ENCODE data around the gene PYGO2.
"Not testable (repeated sequence)": the region's sequence is repeated elsewhere in the genome, so short reads cannot be mapped to it uniquely, and the experiment has no call there.

Gene PYGO2

DNA sequence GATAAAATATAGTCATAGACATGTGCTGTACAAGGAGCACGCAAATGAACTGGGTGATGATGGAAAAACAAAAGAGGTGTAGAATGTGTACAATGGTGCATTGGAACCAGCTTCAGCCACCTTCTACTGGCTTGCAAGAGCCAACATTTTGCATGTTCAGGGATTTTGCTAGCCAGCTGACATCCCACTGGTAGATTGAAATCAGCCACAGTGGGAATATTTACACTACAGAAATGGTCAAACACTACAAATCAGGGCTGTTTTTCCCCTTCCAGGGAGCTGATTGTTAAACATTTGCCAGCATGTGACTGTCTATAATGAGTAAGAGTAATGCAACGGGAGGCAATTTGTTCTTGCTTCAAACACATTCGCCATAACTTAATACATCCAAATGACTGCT, 48.3 kb downstream of the PYGO2 start:
- ChIA-PET POLR2A (no interaction called here), CTCF (interaction anchor here (1.3 to 1.4 kb wide), 2 partner anchors 11 to 103 kb away, joined by 3 read pairs; no protein-coding TSS in a partner anchor)
- Histone ChIP-seq H3K36me3 (ENCODE audit: control insufficient read depth in 4 of 4, insufficient read depth in 4 of 4, low read length in 3 of 4) (no peaks in the 10 kb centered on the region), H3K9me3 (ENCODE audit: control extremely low read depth in 1 of 5, control insufficient read depth in 4 of 5, insufficient read depth in 2 of 5, low read depth in 1 of 5, low read length in 4 of 5) (peaks cover 0 to 10% (median 2%) of the 10 kb centered on the region in 5 experiments), H3K27ac (ENCODE audit: insufficient read depth in 1 of 2, low read depth in 1 of 2, low read length in 2 of 2, poor library complexity in 1 of 2, severe bottlenecking in 2 of 2) (no peak overlapping the region), H3K4me1 (ENCODE audit: control extremely low read depth in 1 of 4, control insufficient read depth in 4 of 4, insufficient read depth in 4 of 4, low read length in 3 of 4) (no peaks in the 10 kb centered on the region), H3K4me3 (ENCODE audit: control insufficient read depth in 1 of 7, extremely low read depth in 1 of 7, insufficient read depth in 4 of 7, low read depth in 2 of 7, low read length in 6 of 7) (no peak overlapping the region), H3K27me3 (replicated peaks in 2 of 5; ENCODE audit: control insufficient read depth in 4 of 5, insufficient read depth in 5 of 5, low read length in 4 of 5) (no peaks in the 10 kb centered on the region)
- no CpG with 5 or more reads among the region's 3 CpGs for WGBS (ENCODE audit: insufficient coverage)
- DNase-seq: no peak

DNA sequence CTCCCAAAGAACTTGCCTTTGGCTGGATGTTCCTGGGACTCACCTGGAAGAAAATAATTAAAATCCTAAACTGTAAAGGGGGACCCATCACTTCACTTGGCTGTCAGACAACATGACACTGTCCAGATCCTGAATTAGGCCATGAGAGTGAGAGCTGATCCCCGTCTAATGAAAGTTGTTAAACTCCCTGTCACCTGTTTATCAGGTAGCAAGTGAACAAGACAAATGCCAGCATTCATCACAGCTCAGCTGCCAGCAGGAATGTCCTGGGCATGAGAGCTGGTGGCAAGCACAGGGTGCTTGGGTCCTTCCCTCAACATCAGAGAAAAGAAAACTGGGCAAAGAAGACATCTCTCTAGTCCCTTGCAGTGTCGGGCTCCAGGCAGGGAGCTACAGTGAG, 48.8 kb downstream of the PYGO2 start:
- Histone ChIP-seq H3K4me3 (ENCODE audit: control insufficient read depth in 1 of 7, extremely low read depth in 1 of 7, insufficient read depth in 4 of 7, low read depth in 2 of 7, low read length in 6 of 7) (no peak overlapping the region), H3K9me3 (ENCODE audit: control extremely low read depth in 1 of 5, control insufficient read depth in 4 of 5, insufficient read depth in 2 of 5, low read depth in 1 of 5, low read length in 4 of 5) (peaks cover 0 to 13% (median 2%) of the 10 kb centered on the region in 5 experiments), H3K27ac (ENCODE audit: insufficient read depth in 1 of 2, low read depth in 1 of 2, low read length in 2 of 2, poor library complexity in 1 of 2, severe bottlenecking in 2 of 2) (no peak overlapping the region), H3K4me1 (ENCODE audit: control extremely low read depth in 1 of 4, control insufficient read depth in 4 of 4, insufficient read depth in 4 of 4, low read length in 3 of 4) (no peaks in the 10 kb centered on the region), H3K27me3 (replicated peaks in 2 of 5; ENCODE audit: control insufficient read depth in 4 of 5, insufficient read depth in 5 of 5, low read length in 4 of 5) (no peaks in the 10 kb centered on the region), H3K36me3 (ENCODE audit: control insufficient read depth in 4 of 4, insufficient read depth in 4 of 4, low read length in 3 of 4) (no peaks in the 10 kb centered on the region)
- no peak for DNase-seq
- POLR2A ChIA-PET: no interaction called here
- 83% methylated on average over 1 of the region's 2 CpGs for WGBS (ENCODE audit: insufficient coverage)
- CTCF ChIA-PET: interaction anchor here (0.8 to 1.4 kb wide), 4 partner anchors 11 to 148 kb away, joined by 3 read pairs; no protein-coding TSS in a partner anchor

DNA sequence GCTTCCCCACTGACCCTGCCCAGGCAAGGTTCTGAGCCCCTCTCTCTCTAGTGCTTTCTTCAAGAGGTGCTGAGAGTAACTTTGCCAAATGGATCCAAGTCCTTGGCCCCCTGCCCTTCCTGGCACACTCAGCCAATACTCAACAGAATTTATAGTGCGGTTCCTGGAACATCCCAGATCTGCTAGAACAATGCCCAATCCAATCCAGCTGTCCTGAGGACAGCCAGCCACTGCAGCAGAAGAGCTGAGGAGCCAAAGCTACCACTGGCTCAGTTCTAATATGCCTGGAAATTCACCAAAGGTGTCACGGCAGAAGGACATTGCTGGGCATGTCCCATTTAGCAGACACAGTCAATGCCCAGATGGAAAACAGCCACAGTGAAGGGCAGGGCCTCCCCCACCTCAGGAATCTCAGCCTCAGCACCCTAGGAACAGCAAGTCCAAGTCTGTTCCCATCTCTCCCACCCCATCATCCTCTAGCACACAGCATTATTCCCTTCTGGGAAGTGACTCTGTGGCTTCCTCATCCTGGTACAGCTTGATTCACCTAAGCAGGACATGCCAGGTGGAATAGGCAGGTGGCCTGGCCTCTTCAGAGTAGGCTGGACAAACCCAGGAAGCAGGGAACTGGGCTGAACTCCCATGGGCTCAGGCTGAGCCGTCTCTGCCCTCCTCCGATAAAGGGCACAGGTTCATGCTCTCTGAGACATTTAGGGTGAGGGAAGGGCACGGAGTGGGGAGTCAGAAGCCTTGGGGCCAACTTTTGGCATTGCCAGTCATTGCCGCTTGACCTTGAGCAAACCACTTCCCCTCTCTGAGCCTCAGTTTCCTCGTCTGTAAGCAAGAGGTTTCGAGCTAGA, 49.7 kb downstream of the PYGO2 start:
- CTCF ChIA-PET: interaction anchor here (0.8 to 1.4 kb wide), 3 partner anchors 104 to 149 kb away, joined by 3 read pairs; no protein-coding TSS in a partner anchor
- no peaks in the 10 kb centered on the region for H3K36me3 ChIP-seq (ENCODE audit: control insufficient read depth in 4 of 4, insufficient read depth in 4 of 4, low read length in 3 of 4)
- no peaks in the 10 kb centered on the region for H3K4me1 ChIP-seq (ENCODE audit: control extremely low read depth in 1 of 4, control insufficient read depth in 4 of 4, insufficient read depth in 4 of 4, low read length in 3 of 4)
- H3K27me3 ChIP-seq (replicated peaks in 2 of 5; ENCODE audit: control insufficient read depth in 4 of 5, insufficient read depth in 5 of 5, low read length in 4 of 5): no peaks in the 10 kb centered on the region
- POLR2A ChIA-PET: no interaction called here
- 97% methylated on average over 7 of the region's 8 CpGs for WGBS (ENCODE audit: insufficient coverage)
- peaks cover 0 to 14% (median 2%) of the 10 kb centered on the region in 5 experiments for H3K9me3 ChIP-seq (ENCODE audit: control extremely low read depth in 1 of 5, control insufficient read depth in 4 of 5, insufficient read depth in 2 of 5, low read depth in 1 of 5, low read length in 4 of 5)
- H3K27ac ChIP-seq (ENCODE audit: insufficient read depth in 1 of 2, low read depth in 1 of 2, low read length in 2 of 2, poor library complexity in 1 of 2, severe bottlenecking in 2 of 2): no peak overlapping the region
- H3K4me3 ChIP-seq (ENCODE audit: control insufficient read depth in 1 of 7, extremely low read depth in 1 of 7, insufficient read depth in 4 of 7, low read depth in 2 of 7, low read length in 6 of 7): no peak overlapping the region
- no peak for DNase-seq

DNA sequence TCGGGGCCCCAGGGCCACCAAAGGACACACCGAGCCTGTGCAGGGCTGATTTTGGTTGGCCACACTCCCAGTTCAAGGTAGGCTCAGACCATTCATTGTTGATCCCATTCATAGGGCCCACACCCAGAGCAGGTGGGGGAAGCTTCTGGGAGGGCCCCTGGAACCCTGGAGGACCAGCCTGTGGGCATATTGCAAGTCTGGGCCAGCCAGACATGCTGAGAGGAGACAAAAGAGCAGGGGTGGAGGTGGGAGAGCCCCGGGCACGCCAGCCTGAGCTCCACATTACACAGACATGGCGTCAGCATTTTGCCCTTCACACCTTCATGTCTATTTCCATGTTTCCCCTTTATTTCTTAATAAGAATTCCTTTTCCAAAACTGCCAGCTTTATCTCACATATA, 50.7 kb downstream of the PYGO2 start:
- H3K4me1 ChIP-seq (ENCODE audit: control extremely low read depth in 1 of 4, control insufficient read depth in 4 of 4, insufficient read depth in 4 of 4, low read length in 3 of 4): no peaks in the 10 kb centered on the region
- ChIA-PET CTCF (no interaction called here), POLR2A (no interaction called here)
- H3K4me3 ChIP-seq (ENCODE audit: control insufficient read depth in 1 of 7, extremely low read depth in 1 of 7, insufficient read depth in 4 of 7, low read depth in 2 of 7, low read length in 6 of 7): no peak overlapping the region
- H3K9me3 ChIP-seq (ENCODE audit: control extremely low read depth in 1 of 5, control insufficient read depth in 4 of 5, insufficient read depth in 2 of 5, low read depth in 1 of 5, low read length in 4 of 5): peaks cover 0 to 11% (median 0%) of the 10 kb centered on the region in 5 experiments
- H3K36me3 ChIP-seq (ENCODE audit: control insufficient read depth in 4 of 4, insufficient read depth in 4 of 4, low read length in 3 of 4): no peaks in the 10 kb centered on the region
- DNase-seq: no peak
- H3K27ac ChIP-seq (ENCODE audit: insufficient read depth in 1 of 2, low read depth in 1 of 2, low read length in 2 of 2, poor library complexity in 1 of 2, severe bottlenecking in 2 of 2): no peak overlapping the region
- WGBS (ENCODE audit: insufficient coverage): 100% methylated on average over 1 of the region's 5 CpGs
- H3K27me3 ChIP-seq (replicated peaks in 2 of 5; ENCODE audit: control insufficient read depth in 4 of 5, insufficient read depth in 5 of 5, low read length in 4 of 5): no peaks in the 10 kb centered on the region

DNA sequence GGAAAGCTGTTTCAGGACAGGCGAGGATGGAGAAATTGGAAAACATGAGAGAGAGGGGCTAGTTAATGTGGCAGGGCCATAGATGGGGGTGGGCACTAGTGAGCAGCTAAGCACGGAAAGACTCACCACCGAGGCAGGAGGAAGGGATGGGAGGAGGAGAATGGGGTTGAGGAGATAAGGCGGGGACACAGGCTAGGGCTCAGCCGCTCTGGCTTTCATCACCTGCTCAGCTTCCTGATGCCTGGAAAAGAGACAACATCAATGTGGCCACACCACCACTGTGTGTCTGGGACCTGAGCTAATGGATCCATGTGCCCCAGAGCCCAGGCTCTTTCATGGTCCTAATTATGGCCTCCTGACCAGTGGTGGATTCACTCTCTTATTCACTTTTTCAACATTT, 52.6 kb downstream of the PYGO2 start:
- DNase-seq: no peak
- Histone ChIP-seq H3K4me1 (ENCODE audit: control extremely low read depth in 1 of 4, control insufficient read depth in 4 of 4, insufficient read depth in 4 of 4, low read length in 3 of 4) (no peaks in the 10 kb centered on the region), H3K27me3 (replicated peaks in 2 of 5; ENCODE audit: control insufficient read depth in 4 of 5, insufficient read depth in 5 of 5, low read length in 4 of 5) (no peaks in the 10 kb centered on the region), H3K27ac (ENCODE audit: insufficient read depth in 1 of 2, low read depth in 1 of 2, low read length in 2 of 2, poor library complexity in 1 of 2, severe bottlenecking in 2 of 2) (no peak overlapping the region), H3K36me3 (ENCODE audit: control insufficient read depth in 4 of 4, insufficient read depth in 4 of 4, low read length in 3 of 4) (no peaks in the 10 kb centered on the region), H3K9me3 (ENCODE audit: control extremely low read depth in 1 of 5, control insufficient read depth in 4 of 5, insufficient read depth in 2 of 5, low read depth in 1 of 5, low read length in 4 of 5) (peaks cover 0 to 11% (median 0%) of the 10 kb centered on the region in 5 experiments), H3K4me3 (ENCODE audit: control insufficient read depth in 1 of 7, extremely low read depth in 1 of 7, insufficient read depth in 4 of 7, low read depth in 2 of 7, low read length in 6 of 7) (no peak overlapping the region)
- ChIA-PET POLR2A (no interaction called here), CTCF (interaction anchor here (0.6 kb wide), 1 partner anchor 31 kb away, joined by 3 read pairs; no protein-coding TSS in a partner anchor)
- 100% methylated on average over 1 of the region's 5 CpGs for WGBS (ENCODE audit: insufficient coverage)

DNA sequence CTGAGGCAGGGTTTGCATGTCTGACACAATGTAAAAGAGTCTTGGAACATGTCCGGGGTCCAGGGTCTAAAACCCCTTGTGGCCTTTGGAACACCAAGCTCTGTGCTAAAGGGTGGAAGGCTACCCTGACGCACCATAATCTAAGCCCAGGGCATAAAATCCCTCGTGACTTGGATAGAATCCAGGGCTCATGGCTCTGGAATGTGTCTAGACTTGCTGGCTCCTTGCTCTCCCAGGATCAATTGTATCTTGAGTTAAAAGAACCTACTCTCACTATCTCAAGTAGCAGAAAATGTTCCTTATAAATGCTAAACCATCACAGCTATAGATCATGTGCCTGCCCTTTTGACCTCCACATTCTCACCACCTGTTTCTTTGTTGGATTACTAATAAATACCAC, 53.5 kb downstream of the PYGO2 start:
- peaks cover 0 to 11% (median 0%) of the 10 kb centered on the region in 5 experiments for H3K9me3 ChIP-seq (ENCODE audit: control extremely low read depth in 1 of 5, control insufficient read depth in 4 of 5, insufficient read depth in 2 of 5, low read depth in 1 of 5, low read length in 4 of 5)
- H3K36me3 ChIP-seq (ENCODE audit: control insufficient read depth in 4 of 4, insufficient read depth in 4 of 4, low read length in 3 of 4); DNase-seq; H3K27me3 ChIP-seq (replicated peaks in 2 of 5; ENCODE audit: control insufficient read depth in 4 of 5, insufficient read depth in 5 of 5, low read length in 4 of 5); H3K4me1 ChIP-seq (ENCODE audit: control extremely low read depth in 1 of 4, control insufficient read depth in 4 of 4, insufficient read depth in 4 of 4, low read length in 3 of 4); CTCF ChIA-PET; H3K4me3 ChIP-seq (ENCODE audit: control insufficient read depth in 1 of 7, extremely low read depth in 1 of 7, insufficient read depth in 4 of 7, low read depth in 2 of 7, low read length in 6 of 7); POLR2A ChIA-PET; H3K27ac ChIP-seq (ENCODE audit: insufficient read depth in 1 of 2, low read depth in 1 of 2, low read length in 2 of 2, poor library complexity in 1 of 2, severe bottlenecking in 2 of 2): not testable (repeated sequence)
- WGBS (ENCODE audit: insufficient coverage): 100% methylated on average over 2 of the region's 3 CpGs

Measured in common myeloid progenitor, CD34-positive (primary cell).